Dermis blood vessel endothelial cell (primary cell): ENCODE measurements around the gene DYNLRB1. TPM values are rescaled to one million over a fixed set of nuclear protein-coding genes. Genes with fewer than 3 reads are reported as not detected.

Source experiments
- DNase-seq: peaks from one replicate; pipeline ENCODE4 v3.0.0; 2010
- total RNA-seq: library from RNA; depleted of rRNA; stranded (reverse); fragments of >200 nt; gene quantifications from 2 replicates; pipeline ENCODE4 v1.2.3, GENCODE V29; 2014

The DYNLRB1 gene
- total RNA-seq, 1 donor from 2014 or later, result 29.6 TPM

GRCh38 chr20:34559311-34560140 is 43.3 kb downstream of the DYNLRB1 start:
- DNase-seq, result peak; percentile 31

GRCh38 chr20:34560141-34560523 is 43.9 kb downstream of the DYNLRB1 start:
- DNase-seq, result no peak

GRCh38 chr20:34560614-34561013 is 44.4 kb downstream of the DYNLRB1 start:
- no peak for DNase-seq

- DNase-seq, result no peak
Observed at GRCh38 chr20:34561661-34562060, 45.4 kb downstream of the DYNLRB1 start.

- DNase-seq, result peak; percentile 73
Observed at GRCh38 chr20:34562641-34563040, 46.4 kb downstream of the DYNLRB1 start.

- DNase-seq, result no peak
Observed at GRCh38 chr20:34564833-34565232, 48.6 kb downstream of the DYNLRB1 start.

GRCh38 chr20:34566978-34567891 is 51.0 kb downstream of the DYNLRB1 start:
- no peak for DNase-seq

- no peak for DNase-seq
Observed at GRCh38 chr20:34567892-34568865, 52.0 kb downstream of the DYNLRB1 start.

GRCh38 chr20:34569598-34569997 is 53.4 kb downstream of the DYNLRB1 start:
- DNase-seq, result no peak

GRCh38 chr20:34570859-34571306 is 54.7 kb downstream of the DYNLRB1 start:
- DNase-seq, result peak; percentile 78

GRCh38 chr20:34571753-34572152 is 55.5 kb downstream of the DYNLRB1 start:
- no peak for DNase-seq

GRCh38 chr20:34573541-34574300 is 57.5 kb downstream of the DYNLRB1 start:
- DNase-seq, result peak; percentile 41

- DNase-seq, result no peak
Observed at GRCh38 chr20:34574426-34574825, 58.2 kb downstream of the DYNLRB1 start.

- no peak for DNase-seq
Observed at GRCh38 chr20:34574861-34575260, 58.6 kb downstream of the DYNLRB1 start.

- no peak for DNase-seq
Observed at GRCh38 chr20:34575271-34575670, 59.0 kb downstream of the DYNLRB1 start.

- DNase-seq, result no peak
Observed at GRCh38 chr20:34575756-34576155, 59.5 kb downstream of the DYNLRB1 start.

GRCh38 chr20:34577061-34577460 is 60.8 kb downstream of the DYNLRB1 start:
- DNase-seq, result no peak

- DNase-seq, result no peak
Observed at GRCh38 chr20:34578025-34578424, 61.8 kb downstream of the DYNLRB1 start.

GRCh38 chr20:34578521-34578920 is 62.3 kb downstream of the DYNLRB1 start:
- DNase-seq, result no peak

- peak; percentile 89 for DNase-seq
Observed at GRCh38 chr20:34579191-34579978, 63.2 kb downstream of the DYNLRB1 start.
